Suppressor macrophage (primary cell): Measurements from ENCODE around the gene INTS1.
"Not testable (repeated sequence)": the region's sequence is repeated elsewhere in the genome, so short reads cannot be mapped to it uniquely, and the experiment has no call there.

Source experiments
- DNase-seq, 4 experiments: peaks; one replicate each; pipeline ENCODE4 v3.0.0-alpha.2; 2020 to 2022

INTS1 gene

DNA sequence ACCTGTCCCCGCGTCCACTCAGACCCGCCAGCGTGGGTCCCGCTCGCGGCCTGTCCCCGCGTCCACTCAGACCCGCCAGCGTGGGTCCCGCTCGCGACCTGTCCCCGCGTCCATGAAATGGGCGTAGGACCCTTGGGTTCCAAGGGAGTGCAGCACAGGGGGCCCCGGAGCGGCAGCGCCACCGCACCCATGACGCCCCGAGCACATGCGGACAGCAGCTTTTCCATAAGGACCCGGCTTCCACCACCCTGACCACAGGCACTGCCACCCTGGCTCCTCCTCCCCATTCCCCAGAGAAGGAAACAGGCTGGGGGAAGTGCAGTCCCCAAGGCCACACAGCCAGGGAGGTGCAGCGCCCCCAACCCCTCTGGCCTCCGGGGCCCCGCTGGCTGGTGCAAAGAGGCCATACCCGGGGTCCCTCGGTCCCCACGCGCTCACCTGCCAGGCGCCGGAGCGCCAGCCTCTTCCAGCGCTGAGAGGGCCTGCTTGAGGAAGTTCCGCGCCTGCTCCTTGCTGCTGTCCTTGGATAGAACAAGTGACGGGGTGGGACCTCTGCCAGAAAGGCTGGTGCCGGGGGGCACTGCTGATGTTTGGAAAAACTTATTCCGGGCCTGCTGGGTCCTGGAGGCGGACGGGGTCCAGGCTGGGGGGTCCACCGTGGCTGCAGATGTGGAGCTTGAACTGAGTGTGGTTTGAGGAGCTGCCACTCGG, 59.8 kb downstream of the INTS1 start:
- DNase-seq, result no peak

DNA sequence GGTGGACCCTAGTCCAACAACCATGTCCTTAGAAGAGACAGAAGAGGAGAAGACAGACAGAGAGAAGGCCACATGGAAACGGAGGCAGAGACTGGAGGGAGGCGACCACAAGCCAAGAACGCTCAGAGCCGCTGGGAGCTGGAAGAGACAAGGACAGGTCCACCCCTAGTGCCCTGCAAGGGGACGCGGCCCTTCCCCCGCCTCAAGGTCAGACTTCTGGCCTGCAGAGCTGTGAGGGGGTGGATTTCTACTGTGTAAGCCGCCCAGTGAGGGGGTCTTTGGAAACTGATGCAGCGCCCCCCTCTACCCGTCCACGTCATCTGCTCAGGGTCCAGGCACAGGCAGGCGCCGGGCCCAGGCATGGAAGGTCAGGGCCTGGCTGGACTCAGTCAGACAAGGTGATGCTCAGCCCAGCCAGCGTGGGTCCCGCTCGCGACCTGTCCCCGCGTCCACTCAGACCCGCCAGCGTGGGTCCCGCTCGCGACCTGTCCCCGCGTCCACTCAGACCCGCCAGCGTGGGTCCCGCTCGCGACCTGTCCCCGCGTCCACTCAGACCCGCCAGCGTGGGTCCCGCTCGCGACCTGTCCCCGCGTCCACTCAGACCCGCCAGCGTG, 60.5 kb downstream of the INTS1 start:
- not testable (repeated sequence) for DNase-seq

DNA sequence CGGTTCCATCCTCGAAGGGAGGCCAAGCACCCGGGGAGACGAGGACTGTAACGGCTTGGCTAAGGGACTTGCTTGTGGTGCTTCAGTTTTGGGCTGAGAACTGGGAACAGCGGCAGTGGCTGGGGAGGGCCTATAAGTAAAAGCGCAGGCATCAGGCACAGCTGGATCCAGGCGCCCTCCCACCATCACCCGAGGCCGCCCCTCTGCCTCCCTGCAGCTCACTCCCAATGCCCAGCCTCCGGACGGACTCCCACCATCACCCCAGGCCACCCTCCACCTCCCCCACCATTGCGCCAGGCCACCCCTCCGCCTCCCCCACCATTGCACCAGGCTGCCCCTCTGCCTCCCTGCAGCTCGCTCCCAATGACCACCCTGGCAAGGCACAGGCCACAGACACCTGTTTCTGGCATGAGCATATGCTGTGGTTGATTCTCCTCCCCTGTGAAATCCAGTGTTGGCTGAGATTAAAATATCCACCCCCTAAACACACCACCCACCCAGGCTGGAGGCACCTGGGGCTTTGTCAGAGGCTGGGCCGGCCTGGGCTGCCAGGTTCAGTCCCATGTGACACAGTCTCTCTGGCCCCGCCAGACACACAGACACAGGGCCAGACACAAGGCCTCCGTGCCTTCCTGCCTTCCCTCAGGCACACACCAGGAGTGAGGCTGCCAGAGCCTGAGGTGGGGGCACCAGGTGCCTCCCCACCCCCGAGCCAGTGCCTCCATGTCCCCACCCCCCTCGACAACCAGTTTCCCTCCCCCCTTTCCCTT, 61.6 kb downstream of the INTS1 start:
- no peak for DNase-seq

DNA sequence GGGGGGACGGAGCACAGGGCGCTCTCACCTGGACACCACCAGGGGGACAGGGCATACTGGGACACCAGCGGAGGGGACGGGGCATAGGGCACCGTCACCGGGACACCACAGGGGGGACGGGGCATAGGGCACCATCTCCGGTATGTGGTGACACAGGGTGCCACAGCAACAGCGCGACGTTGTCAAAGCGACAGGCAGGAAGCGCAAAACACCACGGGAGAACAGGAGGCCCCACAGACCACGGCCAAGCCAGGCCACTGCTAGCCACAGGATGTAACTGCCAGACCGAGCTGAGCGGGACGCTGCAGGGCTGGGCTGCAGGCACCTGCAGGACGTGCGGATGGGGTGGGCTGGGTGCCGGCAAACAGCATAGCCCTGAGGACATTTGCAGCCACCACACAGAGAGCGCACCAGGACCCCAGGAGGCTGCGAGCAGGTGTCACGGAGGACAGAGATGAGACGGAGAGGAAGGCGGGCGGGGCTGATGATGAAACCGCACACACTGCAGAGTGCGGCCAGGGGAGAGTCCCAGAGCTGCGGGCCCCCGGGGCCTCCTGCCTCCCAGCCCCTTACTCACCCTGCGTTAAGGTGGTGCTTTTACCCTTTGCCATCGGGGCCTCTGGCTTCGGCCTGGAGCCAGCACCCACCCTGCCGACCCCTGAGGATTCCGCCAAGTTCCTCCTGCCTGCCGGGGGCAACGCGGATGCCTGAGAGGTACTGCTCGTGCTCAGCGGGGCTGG, 62.4 kb downstream of the INTS1 start:
- no peak for DNase-seq

DNA sequence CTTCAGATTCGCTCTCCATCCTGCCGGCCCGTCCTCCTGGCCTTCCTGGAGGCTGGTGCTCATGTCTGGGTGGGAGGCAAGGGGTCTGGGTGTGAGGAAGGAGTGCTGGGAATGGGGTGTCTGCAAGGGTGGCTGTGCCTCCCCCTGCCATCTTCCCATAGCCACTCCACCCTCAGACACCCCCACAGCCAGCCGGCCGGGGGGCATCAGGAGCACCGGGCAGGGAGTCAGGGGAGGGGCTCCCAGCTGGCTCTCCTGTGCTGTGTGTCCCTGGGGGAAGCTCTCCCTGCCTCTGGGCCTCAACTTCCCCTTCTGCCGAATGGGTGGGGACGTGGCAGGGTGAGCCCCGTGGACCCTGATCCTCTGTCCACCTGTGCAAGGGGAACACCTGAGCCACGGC, 63.6 kb downstream of the INTS1 start:
- DNase-seq, result no peak

DNA sequence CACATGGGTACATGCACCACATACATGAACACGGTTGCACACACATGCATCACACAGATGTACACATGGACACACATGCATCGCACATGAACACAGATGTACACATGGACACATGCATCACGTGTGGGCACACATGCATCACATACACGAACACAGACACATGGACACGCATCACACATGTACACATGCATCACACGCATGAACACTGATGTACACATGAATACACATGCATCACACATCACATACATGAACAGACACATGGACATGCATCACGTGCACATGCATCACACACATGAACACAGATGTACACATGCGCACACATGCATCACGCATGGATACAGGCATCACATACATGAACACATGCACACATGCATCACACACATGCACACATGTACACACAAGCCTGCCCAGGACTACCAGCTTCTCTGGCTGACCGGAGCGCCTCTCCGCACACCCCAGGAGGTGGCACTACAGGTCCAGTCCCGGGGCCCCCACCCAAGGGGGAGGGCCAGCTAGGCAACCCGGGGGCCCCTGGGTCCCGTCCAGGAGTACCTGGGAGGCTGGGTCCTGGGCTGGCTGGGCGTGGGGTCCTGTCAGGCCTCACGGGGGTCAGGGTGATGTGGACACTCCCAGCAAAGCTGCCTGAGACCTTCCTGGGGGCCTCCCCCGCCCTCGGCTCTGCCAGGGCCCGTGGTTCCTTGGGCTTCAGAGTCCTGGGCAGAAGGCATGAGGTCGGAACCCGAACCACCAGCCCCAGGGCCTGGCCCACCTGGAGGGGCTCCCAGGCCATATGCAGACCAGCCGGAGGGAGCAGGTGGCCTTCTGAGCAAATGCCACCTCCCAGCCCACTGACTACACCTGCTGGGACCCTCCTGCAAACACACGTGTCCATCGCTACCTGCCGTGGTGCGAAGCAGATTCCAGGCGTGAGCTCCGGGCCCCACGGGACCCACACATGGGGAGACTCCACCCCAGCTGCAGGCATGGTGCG, 64.5 kb downstream of the INTS1 start:
- peak in 2 of 4 experiments; percentile 10 to 18 for DNase-seq

DNA sequence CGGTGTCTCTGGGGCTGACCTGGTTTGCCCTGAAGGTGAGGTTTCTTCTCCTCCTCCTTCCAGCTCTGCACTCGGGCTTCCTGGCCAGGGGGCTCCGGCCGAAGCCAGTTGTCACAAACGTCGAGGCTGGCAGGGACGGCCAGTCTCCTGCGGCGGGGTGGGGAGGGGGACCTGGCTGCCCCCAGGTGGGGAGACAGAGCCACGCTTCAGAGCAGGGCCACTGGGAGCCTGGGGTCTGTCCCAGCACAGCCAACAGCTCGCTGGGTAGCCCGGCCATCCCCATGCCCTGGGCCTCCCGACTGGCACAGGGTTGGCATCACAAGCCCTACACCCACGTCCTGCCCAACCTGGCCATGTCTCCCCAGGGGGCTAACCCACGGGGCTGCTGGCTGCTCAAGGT, 65.4 kb downstream of the INTS1 start:
- DNase-seq, result no peak

DNA sequence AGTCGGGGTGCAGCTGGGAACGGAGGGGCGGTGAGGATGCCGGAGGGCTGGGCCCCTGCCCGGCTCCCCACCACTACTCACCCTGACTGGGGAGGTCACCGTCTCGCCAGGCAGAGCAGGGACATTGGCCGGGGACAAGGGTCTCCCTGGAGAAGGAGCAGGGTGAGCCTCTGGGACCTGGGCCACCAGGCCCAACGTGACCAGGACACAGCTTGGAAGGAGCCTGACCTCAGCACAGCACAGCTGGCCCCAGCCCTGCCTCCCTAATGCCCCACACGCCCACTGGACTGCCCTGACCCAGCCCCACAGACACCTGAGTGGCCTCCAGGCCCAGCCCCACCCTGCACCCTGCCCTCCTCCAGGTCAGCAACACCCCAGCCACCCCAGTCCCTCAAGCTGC, 66.0 kb downstream of the INTS1 start:
- no peak for DNase-seq

DNA sequence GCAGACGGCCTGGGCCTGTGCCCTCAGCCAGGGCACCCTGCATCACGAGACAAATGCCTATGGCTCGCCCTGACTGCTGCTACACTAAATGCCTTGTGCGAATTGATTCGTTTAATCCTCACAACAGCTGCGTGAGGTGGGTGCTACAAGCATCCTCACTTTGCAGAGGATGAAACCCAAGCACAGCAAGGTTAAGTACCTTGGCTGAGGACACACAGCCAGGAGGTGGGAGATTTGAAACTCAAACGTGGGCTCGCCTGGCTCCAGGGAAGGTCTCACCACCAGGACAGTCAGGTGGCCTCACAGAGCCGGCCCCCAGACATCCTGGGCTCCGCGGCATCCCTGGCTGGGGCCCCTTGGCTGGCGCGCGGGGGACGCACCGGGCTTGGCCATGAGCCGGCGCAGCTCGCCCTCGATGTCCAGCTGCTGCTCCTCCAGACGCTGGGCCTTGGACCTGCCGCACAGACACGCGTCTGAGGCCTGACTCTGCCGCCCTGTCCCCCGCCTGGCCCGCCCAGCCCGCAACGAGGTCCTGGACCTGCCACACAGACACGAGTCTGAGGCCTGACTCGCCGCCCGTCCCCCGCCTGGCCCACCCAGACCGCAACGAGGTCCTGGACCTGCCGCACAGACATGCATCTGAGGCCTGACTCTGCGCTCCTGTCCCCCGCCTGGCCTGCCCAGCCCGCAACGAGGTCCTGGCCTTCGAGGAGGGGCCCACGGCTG, 66.9 kb downstream of the INTS1 start:
- DNase-seq, result no peak

DNA sequence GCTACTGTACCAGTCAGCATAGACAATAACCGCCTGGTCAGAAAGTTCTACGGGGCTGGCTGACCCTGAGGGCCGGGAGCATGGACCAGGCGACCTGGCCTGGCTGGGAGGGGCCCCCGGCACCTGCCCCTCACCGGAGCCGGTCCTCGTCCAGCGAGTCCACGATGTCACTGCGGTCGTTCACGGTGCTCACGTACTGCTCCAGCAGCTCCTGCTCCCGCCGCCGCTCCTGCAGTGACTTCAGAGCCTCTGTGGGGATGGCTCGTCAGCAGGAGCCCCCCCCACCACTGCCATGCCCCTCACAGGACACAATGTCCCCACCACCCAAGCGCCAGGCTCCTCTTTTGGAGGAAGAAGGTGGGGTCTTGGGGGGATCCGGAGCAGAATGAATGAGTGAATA, 67.6 kb downstream of the INTS1 start:
- no peak for DNase-seq

DNA sequence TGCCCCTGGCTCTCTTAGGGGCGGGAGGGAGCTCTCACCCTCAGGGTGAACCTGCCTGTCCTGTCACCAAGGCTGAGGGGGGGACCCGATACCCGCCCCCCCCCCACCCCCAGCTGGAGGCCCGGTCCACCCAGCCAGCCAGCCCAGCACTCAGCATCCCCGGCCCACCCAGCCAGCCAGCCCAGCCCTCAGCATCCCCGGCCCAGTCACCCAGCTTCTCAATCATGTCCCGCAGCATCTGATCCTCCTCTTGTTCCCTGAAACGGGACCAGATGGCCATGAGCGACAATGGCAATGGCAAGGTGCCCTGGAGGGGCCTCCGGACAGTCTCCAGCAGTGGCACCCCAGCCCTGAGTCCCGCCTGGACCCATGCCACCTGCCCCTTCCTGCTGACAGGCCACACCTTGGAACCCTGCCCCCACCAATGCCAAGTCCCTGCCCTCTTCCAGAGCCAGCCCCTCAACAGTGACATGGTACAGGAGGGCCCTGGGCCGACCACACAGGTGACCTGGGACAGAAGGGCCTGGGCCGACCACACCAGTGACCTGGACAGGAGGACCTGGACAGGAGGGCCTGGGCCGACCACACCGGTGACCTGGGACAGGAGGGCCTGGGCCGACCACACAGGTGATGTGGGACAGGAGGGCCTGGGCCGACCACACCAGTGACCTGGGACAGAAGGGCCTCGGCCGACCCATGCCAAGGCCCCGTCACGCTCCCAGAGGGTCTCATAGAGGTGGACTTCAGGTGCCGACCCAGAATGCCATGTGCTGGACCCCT, 69.1 kb downstream of the INTS1 start:
- DNase-seq, result no peak

DNA sequence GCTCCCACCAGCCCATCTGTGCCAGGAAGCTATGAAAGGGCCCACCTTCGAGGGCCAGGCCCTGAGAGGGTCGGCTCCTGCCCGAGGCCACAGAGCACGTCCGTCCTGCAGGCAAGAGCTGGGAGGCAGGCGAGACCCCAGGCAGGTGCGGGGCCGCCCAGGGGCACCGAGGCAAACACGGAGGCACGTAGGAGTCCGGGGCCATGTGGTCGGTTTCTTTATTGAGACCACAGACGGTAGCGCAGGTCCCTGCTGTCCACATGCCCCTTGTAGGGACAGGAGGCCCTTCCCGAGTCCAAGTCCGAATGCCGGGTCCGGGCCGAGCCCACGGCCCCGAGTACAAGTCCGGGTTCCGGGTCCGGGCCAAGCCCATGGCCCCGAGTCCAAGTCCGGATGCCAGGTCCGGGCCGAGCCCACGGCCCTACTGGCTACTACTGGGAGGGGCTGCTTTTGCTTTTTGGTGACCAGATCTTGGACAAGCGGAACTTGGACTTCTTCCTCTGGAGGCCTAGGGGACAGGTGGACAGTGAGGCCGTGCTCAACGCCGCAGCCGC, 69.9 kb downstream of the INTS1 start:
- no peak for DNase-seq

DNA sequence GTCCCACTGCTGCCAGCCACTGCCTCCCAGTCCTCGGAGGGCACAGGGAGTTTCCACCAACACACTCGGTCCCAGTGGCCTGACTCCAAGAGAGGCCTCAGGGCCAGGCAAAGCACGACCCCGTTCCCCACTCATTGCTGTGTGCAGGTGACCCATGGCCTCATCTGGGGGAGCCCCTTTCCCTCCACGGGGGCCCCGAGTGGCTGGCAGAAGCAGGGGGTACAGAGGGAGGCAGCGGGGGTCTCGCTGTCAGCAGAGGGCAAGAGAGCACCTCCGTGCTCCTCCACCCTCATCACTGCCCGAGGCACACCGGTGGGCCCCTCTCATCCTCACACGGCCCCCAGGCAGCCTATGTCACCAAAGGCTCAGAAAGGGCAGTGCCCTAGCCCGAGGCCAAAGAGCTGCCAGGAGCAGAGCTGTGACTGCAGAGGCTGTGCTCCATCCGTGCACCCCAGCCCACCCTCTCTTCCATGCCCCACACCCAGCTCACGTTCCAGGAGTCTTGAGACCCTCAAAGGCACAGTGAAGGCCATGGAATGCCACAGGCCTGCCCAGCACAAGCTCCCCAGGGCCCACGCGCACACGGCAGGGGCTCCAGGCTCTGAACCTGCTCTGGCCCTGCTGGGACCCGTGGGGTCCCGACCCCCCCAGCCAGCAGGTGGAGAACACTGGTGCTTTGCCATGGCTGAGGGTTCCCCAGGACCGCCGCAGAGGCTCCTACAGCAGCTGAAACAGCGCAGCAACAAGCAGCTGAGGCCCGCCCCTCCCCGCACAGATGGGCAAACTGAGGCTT, 70.9 kb downstream of the INTS1 start:
- DNase-seq, result no peak

DNA sequence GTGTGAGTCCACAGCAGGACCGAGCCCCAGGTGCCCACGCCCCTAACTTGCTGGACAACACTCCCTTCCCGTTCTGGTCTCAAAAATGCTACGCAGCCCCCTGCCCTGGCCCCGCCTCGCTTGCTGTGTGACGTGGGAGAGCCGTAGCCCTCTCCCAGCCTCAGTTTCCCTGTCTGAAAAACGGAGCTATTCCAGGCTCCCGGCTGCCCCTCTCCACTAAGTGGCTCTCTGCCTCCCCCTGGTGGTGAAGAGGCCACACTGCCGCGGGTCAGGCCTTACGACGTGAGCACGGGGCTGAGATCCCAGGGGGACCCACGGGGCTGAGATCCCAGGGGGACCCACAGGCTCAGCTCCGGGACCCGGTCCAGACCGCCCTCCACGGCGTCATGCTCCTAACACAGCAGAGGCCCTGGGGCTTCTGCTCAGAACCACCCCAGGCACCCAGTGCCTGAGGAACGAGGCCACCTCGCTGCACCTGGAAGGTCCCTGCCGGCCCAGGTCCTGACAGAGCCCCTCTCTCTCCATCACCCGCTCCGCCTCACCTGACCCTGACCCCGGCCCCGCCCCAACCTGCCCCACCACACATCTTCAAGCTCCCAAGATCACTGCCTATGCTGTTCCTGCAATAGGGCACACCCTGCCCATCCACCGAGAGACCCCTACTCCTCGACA, 71.6 kb downstream of the INTS1 start:
- peak; percentile 74 to 87 (median 84) for DNase-seq

DNA sequence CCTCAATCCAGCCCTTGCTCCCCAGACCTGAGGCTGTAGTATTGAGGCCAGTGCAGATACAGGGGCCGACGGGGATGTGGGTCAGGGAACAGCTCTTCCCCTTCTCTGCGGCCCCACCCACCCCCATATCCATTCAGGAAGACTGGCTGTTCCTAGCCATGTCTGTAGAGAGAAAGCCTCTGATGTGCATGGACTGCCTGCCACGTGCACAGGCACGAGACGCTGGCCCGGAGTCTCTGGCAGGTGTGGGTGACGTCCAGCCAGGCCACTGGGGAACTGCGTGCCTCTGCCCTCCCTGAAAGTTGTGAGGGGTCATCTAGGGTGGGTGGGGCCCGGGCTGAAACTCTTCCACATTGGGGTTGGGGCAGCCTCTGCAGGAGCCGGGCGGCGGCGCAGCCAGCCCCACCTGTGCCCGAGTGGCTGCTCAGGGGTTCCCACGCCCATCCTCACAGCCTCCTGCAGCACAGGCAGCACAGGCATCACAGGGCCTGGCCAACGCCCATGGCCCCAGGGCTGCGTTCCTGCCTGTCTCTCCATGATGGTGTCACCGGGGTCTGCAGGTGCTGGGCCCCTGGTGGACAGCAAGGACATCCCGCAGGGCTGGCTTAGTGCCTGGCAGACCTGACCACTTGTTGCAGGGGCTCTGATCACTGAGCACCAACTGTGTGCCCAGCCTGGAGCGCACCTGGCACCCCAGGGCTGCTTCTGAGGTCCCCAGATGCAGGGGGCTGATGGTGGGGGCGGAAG, 72.4 kb downstream of the INTS1 start:
- no peak for DNase-seq

DNA sequence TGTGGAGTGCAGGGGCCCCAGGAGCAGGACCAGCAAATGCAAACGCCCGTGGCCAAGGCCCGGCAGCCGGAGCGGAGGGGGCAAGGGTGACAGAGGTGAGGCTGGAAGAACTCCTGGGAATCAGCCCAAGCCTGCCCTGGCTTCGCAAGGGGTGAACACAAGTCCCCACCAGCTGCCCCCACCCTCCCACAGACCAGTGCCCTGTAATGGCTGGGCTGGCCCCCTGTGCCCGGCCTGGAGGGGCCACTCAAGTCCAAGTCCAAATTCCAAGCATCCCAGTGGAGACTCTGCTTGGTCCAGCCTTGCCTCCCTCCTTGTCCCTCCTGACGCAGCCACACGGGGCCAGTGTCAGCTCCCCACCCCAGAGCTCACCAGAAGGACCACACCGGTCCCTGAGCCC, 73.0 kb downstream of the INTS1 start:
- DNase-seq, result no peak

DNA sequence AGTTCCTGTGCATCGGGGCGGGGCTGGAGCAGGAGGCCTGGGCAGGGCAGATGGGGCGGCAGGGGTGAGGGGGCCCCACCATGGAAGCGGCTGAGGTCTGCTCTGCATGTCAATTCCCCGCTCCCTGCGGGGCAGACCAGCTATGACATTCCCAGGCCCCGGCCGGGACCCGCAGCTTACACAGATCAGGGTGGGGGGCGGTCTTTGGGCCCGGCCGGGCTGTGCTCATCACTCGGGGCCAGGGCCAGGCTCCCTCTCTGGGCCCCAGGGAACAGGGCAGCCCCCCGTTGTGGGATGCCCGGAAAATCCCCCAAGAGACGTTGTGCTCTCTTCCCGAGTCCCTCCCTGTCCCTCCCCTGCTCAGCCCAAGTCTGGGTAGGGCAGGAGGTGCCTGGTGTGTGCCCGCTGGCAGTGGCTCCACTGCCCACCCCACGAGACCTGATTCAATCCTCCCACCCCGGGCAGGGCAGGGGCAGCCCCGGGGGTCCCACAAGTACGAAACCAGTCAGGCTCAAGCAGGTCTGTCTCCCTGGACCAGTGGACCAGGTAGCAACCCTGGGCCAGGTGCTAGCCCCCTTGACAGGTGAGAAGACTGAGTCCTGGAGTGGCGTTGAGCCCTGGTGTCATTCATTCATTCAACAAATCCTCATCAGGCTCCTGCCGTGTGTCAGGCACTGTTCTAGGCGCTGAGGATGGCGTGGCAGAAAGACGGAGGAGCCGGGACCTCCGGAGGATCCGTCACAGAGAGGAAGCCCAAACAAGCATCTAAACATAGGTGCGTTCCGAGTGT, 73.9 kb downstream of the INTS1 start:
- DNase-seq, result no peak
